GM20000 (cell line): ENCODE results near the gene MAPKAPK5.

Source experiments
- DNase-seq: peaks from one replicate; pipeline ENCODE4 v3.0.0; 2012; ENCODE audit warnings: low spot score
- TF ChIP-seq, protein P1 (sequence below): IDR thresholded peaks from 2 replicates; pipeline ENCODE4 v1.5.1; 2012; ENCODE audit warnings: mild to moderate bottlenecking, control low read depth; ENCODE audit errors: extremely low read depth, missing control alignments

Gene MAPKAPK5

DNA sequence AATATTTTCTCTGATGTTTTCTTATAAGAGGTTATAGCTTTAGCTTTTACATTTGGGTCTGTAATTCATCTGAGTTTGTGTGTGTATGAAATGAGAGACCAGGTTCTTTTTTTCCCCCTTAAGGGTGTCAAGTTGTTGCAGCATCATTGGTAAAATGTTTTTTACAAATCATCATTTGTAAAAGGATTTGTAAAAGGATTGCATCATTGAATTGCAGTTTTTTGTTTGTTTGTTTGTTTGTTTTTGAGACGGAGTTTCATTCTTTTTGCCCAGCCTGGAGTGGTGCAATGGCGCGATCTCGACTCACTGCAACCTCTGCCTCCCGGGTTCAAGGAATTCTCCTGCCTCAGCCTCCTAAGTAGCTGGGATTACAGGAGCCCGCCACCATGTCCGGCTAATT lies 31.1 kb downstream of the MAPKAPK5 start:
- TF ChIP-seq, protein P1, sequence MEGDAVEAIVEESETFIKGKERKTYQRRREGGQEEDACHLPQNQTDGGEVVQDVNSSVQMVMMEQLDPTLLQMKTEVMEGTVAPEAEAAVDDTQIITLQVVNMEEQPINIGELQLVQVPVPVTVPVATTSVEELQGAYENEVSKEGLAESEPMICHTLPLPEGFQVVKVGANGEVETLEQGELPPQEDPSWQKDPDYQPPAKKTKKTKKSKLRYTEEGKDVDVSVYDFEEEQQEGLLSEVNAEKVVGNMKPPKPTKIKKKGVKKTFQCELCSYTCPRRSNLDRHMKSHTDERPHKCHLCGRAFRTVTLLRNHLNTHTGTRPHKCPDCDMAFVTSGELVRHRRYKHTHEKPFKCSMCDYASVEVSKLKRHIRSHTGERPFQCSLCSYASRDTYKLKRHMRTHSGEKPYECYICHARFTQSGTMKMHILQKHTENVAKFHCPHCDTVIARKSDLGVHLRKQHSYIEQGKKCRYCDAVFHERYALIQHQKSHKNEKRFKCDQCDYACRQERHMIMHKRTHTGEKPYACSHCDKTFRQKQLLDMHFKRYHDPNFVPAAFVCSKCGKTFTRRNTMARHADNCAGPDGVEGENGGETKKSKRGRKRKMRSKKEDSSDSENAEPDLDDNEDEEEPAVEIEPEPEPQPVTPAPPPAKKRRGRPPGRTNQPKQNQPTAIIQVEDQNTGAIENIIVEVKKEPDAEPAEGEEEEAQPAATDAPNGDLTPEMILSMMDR, result no peak
- DNase-seq, result no peak

DNA sequence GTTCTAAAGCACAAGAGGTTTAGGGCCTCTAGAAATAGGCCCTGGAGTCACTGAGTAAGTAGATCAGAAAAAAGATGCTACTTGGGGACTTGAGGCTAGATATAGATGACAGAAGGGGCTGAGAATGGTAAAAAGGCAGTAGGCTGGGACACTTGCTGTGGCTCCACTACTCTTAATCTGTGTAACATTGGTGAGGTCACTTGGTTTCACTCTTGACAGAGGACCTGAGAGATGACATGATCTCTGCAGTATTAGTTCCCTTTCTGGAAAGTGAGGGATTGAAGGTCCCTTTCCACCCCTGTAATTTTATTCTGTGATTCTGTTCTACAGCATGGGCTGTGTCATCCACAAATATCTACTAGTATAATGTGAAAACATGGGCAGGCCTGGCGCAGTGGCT lies 39.7 kb downstream of the MAPKAPK5 start:
- peak; percentile 51 for DNase-seq
- TF ChIP-seq, protein P1, result no peak

DNA sequence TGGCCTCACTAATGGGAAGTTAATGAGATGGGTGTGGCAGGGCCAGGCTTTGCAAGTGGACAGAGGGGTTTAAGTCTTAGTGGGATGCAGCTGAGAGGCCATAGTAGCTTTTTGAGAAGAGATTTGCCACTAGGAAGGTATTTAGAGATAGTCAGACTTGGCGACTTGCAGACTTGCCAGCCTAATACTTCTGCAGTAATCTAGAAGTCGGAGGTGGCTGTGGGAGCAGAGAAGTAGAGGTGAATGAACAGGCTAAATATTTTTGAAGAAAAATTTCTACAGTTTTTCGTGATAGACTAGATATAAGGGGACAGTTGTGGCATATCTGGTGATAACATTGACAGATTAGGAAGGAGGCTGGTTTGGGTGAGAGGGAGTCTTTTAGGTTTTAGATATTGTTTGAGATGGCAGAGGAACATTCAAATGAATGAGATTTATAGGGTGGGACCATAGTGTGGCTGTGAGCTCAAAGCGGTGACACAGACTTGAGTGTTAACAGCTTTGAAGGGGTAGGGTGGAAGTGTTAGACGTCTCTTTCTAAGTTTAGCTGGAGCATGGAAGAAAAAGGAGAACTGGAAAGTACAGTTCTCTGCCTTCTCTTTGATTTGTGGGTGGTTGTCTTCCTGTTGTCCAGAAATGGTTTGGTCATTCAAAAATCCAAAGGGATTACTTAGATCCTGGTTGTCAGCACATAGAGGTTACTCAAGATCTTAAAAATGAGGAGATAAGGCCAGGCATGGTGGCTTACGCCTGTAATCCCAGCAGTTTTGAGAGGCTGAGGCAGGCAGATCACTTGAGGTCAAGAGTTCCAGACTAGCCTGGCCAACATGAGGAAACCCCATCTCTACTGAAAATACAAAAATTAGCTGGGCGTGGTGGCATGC lies 44.9 kb downstream of the MAPKAPK5 start:
- no peak for DNase-seq
- TF ChIP-seq, protein P1, result no peak

DNA sequence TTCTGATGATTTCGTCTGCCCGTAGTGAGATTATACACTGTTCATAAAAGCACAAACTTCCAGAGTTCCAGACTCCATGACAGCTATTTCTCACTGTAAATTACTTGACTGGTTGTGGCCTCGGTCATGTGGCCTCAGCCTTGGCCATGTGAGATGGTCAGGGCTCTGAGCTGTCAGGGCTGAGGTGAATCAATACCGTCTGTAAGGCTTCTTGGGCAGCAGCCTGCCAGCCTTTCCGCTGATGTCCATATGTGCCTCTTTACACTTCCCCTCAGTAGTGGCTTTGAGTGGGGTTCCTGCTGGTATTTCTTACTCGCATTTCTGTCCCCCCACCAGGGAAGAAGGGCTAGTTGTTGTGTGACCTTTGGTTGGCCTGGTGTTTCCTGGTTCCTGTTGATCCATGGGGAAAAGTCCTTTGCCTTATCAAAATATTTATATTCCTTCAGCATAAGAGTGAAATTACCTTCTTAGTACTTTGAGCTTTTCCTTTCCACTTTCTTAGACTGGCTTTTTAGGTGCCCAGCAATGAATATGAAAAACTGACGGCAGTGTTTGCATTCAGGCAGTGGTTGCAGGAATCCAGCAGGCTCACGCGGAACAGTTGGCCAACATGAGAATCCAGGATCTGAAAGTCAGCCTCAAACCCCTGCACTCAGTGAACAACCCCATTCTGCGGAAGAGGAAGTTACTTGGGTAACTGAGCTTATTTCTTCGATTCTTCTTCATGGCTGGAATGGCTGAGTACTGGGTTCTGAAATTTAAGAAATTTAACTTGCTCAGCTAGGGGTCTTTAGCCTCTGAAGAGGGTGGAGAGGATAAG lies 46.1 kb downstream of the MAPKAPK5 start:
- DNase-seq, result no peak
- TF ChIP-seq, protein P1, result no peak

DNA sequence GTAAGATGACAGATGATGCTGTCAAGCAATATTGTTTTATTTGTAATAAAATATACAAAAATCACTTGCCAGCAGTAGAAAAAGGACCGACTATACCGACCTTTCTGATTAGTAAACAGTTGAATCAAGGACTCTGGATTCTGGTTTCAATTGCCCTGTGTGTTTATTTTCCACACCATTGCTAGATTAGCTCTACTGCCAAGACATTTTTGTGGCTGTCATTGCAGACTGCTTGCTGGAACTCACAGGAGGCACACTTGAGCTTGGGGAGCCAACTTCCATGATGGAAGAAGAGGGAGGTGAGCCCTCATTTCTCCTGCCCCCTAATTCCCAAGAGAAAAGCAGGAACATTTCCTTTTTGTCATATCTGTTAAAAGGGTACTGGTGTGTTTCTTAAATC lies 51.3 kb downstream of the MAPKAPK5 start:
- TF ChIP-seq, protein P1, result no peak
- no peak for DNase-seq

DNA sequence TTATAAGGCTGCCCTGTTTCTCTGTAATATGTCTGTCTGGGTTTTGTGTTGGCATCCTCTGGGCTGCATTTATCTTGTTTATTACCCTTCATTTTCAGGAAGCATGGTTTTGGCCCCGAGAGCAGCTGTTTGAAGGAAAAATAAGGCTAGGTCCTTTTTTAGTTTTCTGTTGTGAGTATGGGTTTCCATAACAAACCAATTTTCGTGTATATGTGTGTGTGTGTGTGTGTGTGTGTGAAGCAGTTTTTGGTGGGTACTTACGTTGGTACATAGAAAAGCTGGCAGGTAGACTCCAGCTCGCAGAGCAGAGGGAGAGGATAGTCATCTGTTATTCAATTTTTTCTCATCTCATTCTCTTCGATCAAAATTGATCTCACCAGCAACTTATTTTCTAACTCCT lies 52.5 kb downstream of the MAPKAPK5 start:
- no peak for DNase-seq
- TF ChIP-seq, protein P1, result no peak

DNA sequence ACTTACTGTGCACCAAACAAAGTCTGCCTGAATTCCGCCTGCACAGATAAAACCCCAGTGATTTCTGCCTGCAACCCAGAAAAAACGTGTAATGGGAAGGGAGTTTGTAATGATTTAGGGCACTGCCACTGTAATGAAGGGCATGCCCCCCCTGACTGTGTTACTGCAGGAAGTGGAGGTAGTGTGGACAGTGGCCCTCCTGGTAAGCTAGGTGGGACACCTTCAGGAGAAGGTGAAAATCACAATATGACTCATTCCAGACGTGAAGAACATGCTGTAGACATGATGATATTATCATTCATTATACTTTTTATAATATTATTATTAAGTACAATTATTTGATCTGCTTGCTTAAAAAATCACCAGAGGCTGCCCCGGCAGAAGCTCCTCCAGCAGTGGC lies 59.2 kb downstream of the MAPKAPK5 start:
- TF ChIP-seq, protein P1, result no peak
- no peak for DNase-seq
